A204.1 (cell line): ENCODE results near the gene CLEC18C.
"Not testable (repeated sequence)": the region's sequence is repeated elsewhere in the genome, so short reads cannot be mapped to it uniquely, and the experiment has no call there.

Source experiments
- FAIRE-seq: peaks from 2 replicates; lab custom pipeline; 2012; peaks lifted over from hg19 to GRCh38; lab: Jason Lieb, UNC

The CLEC18C gene

GRCh38 chr16:70218586-70218985 is 45.0 kb downstream of the CLEC18C start:
- not testable (repeated sequence) for FAIRE-seq

- FAIRE-seq: not testable (repeated sequence)
These were observed 49.0 kb downstream of the CLEC18C start for GRCh38 chr16:70222574-70222973.

- not testable (repeated sequence) for FAIRE-seq
These were observed 49.6 kb downstream of the CLEC18C start for GRCh38 chr16:70223216-70223615.

- FAIRE-seq: not testable (repeated sequence)
These were observed 50.5 kb downstream of the CLEC18C start for GRCh38 chr16:70223971-70224513.

- FAIRE-seq: not testable (repeated sequence)
These were observed 51.1 kb downstream of the CLEC18C start for GRCh38 chr16:70224645-70225044.

- not testable (repeated sequence) for FAIRE-seq
These were observed 51.8 kb downstream of the CLEC18C start for GRCh38 chr16:70225430-70225829.

GRCh38 chr16:70226024-70226423 is 52.4 kb downstream of the CLEC18C start:
- not testable (repeated sequence) for FAIRE-seq

- not testable (repeated sequence) for FAIRE-seq
These were observed 58.2 kb downstream of the CLEC18C start for GRCh38 chr16:70231831-70232230.
